ENCODE data around the gene MEST.
"Not testable (repeated sequence)": the region's sequence is repeated elsewhere in the genome, so short reads cannot be mapped to it uniquely, and the experiment has no call there.

Gene MEST

GRCh38 chr7:130486114-130486953 is 5.6 kb upstream of the MEST start:
- DNase-seq = no peak

GRCh38 chr7:130486954-130487436 is 4.9 kb upstream of the MEST start:
- no peak for DNase-seq

DNA sequence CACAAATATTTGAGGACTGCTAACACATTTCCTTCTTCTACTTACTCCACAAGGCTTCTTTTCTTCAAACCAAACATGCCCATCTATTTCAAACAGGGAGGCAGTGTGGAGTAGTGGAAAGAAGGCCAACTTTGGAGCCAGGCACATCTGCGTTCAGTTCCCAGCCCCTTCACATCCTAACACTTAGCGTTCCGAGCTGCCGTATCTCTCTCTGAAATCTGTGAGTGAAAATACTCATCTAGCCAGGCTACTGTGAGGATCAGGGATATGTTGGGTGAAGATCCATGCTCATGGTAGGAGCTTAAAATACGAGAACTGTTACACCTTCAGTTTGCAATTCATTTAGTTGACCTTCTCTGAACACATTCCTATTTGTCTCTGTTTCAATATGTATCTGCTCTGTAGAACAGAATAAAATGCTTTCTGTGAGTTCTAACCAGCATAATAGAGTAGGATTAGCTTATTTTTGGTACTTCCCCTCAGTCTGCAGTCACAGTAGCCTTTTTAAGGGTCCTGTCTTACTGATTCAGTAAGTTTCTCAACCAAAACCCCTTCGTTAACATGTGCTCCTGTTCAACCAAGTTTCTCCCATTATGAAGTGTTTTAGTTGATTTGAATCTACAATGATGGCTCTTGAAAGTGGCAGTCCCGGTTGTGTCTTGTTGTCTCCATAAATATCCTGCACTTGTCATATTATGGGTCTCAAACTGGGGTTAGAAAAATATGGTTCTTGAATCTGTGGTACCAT is 3.3 kb upstream of the MEST start:
- DNase-seq = peak; percentile 30

DNA sequence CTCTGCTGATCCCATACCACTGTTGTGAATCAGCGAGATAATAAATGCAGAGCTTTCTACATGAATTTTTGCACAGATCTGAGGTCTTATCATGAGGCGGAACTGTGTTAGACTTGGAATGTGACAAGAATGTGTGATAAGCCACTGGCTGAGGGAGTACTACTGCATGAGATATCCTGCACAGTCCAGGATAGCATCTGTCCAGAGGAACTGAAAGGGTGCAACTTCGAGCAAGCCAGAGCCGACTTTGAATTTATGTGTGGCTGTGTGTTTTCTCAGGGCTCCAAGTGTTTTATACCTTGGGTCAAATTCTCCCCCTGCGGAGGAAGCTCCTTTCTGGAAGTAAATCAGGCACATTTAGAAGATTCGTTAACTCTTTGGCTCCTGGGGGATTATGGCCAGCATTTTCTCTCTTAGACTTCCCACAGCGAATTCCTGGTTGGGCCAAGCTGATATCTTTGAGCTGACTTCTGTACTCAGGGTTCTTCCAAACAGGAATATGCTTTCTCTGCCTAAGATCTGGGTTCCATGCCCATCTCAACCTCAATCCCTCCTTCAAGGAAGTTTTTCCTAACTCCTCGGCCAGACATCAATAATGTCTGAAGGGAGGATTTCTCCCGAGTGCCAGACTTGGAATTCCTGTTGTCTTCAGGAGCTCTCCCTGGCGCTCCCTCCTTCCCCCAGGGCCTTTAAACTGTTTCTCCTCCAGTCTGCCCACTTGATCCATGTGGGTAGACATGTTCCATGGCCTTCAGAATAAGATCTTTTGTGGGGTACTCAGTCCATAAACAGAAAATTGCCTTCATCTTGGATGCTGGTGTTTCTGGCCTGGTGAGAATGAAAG is 2.5 kb upstream of the MEST start:
- DNase-seq = peak; percentile 86

- peak; percentile 36 for DNase-seq
Measured at GRCh38 chr7:130490311-130490791, 1.5 kb upstream of the MEST start.

GRCh38 chr7:130490888-130491804 is 739 bp upstream of the MEST start:
- peak; percentile 40 for DNase-seq

DNA sequence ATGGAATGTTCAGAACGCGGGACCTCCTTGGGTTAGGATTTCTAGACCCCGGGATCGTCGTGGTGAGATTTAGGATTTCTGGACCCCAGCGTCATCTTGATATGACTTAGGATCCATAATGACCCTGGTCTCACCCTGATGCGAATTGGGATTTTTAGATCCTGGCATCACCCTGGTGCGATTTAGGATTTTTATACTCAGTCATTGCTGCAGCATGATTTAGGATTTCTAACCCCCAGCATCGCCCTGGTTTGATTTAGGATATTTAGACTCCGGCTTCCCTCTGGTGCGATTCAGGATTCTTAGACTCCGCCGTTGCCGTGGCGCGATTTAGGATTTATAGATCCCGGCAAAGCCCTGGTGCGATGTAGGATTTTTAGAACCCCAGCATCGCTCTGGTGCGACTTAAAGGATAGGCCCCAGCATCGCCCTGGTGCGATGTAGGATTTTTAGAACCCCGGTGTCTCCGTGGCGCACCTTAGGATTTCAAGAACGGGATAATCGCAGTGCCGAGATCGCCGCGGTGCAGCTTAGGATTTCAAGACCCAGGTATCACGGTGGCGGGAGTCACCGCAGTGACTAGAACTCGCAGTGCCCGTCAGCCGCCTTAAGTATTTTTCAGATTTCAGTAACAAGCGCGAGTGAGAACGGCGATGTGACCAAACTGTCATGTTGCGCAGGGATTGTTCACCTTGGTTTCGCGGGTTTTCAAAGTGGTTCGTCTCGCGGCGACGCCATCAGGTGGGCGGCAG is 814 bp downstream of the MEST start:
- DNase-seq = no peak

GRCh38 chr7:130493275-130493873 is 1.5 kb downstream of the MEST start:
- DNase-seq = peak; percentile 45

- no peak for DNase-seq
Measured at GRCh38 chr7:130494431-130494858, 2.6 kb downstream of the MEST start.

DNA sequence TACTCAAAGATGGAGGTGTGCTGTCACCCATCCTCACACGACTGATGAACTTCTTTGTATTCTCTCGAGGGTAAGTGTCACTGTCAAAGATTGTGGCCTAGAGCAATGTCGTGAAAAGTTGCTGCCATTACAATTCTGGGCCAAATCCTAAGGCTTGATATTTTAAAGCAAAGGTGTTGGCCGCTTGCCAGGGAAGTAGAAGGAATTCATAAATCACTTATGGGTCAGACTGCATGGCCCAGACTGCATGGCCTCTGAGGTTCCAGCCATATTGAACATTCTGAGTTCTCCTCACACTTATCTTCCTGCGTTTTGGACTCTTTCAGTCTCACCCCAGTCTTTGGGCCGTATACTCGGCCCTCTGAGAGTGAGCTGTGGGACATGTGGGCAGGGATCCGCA is 8.6 kb downstream of the MEST start:
- no peak for DNase-seq

DNA sequence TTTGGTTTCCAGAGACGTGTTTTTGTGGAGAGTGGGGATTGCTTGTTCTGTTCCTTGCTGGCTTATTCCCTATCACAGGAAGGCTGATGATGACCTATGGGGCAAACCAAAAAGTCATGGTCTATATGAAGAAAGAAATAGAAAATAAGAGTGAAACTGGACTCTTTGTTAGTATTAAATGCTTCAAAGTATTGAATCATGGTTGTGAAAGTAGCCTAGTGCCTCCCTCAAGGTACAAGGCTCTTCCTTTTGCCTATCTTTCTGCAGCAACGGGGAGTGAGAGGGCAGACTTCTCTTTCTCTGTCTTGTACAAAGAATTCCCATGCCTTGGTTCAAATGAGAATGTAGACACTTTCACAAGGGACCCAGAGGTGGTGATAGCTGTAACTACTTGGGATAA is 9.0 kb downstream of the MEST start:
- no peak for DNase-seq

DNA sequence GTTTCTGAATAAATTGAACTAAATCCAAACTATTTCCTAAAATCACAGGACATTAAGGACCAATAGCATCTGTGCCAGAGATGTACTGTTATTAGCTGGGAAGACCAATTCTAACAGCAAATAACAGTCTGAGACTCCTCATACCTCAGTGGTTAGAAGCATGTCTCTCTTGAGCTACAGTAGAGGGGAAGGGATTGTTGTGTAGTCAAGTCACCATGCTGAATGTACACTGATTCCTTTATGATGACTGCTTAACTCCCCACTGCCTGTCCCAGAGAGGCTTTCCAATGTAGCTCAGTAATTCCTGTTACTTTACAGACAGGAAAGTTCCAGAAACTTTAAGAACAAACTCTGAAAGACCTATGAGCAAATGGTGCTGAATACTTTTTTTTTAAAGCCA is 13.9 kb downstream of the MEST start:
- DNase-seq = peak; percentile 49

- DNase-seq = no peak
Measured at GRCh38 chr7:130506358-130506757, 14.5 kb downstream of the MEST start.

DNA sequence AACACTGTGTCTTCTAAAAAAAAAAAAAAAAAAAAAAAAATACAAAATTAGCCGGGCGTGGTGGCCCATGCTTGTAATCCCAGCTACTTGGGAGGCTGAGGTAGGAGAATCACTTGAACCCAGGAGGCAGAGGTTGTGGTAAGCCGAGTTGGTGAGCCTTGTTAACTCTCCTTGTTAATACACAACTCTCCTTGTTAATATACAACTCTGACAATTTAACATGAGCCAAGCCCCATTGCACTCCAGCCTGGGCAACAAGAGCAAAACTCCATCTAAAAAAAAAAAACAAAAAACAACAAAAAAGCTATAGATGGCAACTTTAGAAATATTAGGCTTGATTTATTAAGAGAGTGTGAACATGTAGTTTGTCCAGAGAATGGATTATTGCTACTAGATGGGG is 20.2 kb downstream of the MEST start:
- not testable (repeated sequence) for DNase-seq

DNA sequence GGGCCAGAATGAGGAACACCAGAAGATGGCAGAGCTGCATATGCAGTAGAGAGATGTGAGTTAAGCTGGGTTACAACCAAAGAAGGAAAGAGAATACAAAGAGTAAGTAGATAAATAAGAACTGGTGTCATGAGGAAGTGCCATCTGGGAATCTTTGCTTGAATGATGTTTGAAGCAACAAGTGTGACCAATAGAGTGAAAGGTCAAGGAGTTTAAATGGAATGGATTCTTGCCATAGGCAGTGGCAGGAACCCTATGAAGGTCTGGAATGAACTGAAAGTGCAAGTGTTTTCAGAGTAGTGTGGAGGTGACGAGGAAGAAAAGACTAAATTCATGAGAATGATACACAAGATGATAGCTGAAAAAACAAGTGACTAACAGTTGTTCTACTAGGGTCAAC is 21.6 kb downstream of the MEST start:
- no peak for DNase-seq

GRCh38 chr7:130515315-130516040 is 23.6 kb downstream of the MEST start:
- no peak for DNase-seq

DNA sequence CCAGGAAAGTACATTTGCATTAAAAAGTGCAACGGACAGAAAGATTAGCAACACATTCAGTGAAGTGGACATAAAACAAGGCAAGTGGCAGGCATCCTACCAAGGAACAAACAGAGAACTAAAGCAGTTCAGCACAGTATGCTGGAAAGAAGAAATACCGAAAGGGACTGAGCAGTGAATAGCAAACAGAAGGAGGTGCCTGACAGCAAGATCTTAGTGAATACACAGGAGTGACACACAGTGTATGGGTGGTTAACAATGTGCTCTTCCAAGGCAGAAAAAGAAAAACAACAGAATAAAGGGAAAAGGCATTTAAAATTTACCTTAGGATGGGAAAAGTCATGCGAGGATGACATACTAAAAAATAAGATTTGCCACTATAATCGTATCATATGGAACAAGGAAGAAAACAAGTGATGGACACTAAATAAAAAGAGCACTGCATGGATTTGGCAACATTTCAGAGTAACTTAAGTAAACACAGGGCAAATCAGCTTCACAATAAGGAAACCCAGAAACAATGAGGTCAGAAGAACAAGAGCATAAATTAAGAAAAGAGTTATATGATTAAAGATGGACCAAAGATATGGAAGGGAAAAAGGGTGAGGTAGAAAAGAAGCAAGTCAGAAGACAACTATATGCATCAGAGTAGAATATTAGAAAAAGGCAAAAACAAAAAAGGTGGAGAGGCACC is 29.5 kb downstream of the MEST start:
- DNase-seq = no peak

DNA sequence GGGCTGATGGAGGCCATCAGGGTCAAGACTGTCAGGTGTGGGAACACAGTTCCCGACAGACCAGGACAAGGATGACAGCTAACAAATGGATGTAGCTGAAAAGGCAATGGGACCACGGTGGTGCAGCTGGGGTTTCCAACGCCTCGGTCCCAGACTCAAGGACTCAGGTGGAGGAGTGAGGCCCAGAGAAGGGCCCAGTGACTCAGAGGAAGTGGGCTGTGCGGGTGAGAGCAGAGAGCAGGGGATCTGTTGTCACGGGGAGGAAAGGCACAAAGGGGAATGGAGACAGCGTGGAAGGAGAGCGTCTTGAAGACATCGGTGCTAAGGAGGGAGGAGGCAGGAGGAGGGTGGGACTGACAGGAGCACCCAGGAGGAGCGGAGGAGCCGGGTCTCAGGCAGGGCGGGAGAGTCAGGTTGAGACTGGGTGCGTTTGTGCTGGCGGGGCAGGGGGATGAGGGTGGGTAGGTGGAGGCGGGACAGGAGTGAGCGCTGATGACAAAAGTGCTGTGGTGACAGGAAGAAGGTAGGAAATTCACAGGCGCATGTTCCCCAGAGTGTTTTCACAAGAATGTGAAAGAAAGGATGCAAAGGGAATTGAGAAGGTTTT is 31.7 kb downstream of the MEST start:
- DNase-seq = not testable (repeated sequence)

- DNase-seq = no peak
Measured at GRCh38 chr7:130524628-130525027, 32.7 kb downstream of the MEST start.
